Stomach (tissue), 9 donors: ENCODE data around the gene ADARB2. TPM values are rescaled to one million over a fixed set of nuclear protein-coding genes. Genes with fewer than 3 reads are reported as not detected.

Experiments used
- DNase-seq, 2 donors: peaks; one replicate each; pipeline versions ENCODE4 v3.0.0 to v3.0.0-alpha.2; 2013 to 2019
- H3K27ac ChIP-seq, 5 donors: fragments of 200-600 bp in 4 of 5; sonication (generic) in 4 of 5; one replicate each; pipeline ENCODE4 v1.5.1; 2013 to 2019; ENCODE audit warnings: mild to moderate bottlenecking in 1 of 5, moderate library complexity in 1 of 5
- H3K27me3 ChIP-seq, 3 donors: fragments of 200-600 bp; sonication (generic); one replicate each; pipeline ENCODE4 v1.5.1; 2017 to 2019; ENCODE audit warnings: mixed run types in 1 of 3
- H3K36me3 ChIP-seq, 4 donors: fragments of 200-600 bp; sonication (generic); 1 replicate in 3 of 4; 2 replicates in 1 of 4; pipeline ENCODE4 v1.5.1; 2016 to 2019
- H3K4me1 ChIP-seq, 4 donors: fragments of 200-600 bp; sonication (generic); one replicate each; pipeline ENCODE4 v1.5.1; 2016 to 2019
- H3K4me3 ChIP-seq, 4 donors: fragments of 200-600 bp; sonication (generic) in 3 of 4; one replicate each; pipeline ENCODE4 v1.5.1; 2016 to 2019; ENCODE audit warnings: mild to moderate bottlenecking in 1 of 4
- H3K9me3 ChIP-seq, 4 donors: fragments of 200-600 bp; sonication (generic); one replicate each; pipeline ENCODE4 v1.5.1; 2016 to 2019
- EP300 ChIP-seq: sonication (generic); formaldehyde crosslinking; IDR thresholded peaks from one replicate; pipeline ENCODE4 v1.6.1; 2017; ENCODE audit warnings: antibody characterized with exemption
- POLR2A ChIP-seq, 4 donors: fragments of 450-650 bp; IDR thresholded peaks; one replicate each; pipeline ENCODE4 v1.6.1; 2016; ENCODE audit warnings: antibody characterized with exemption in 4 of 4, control low read depth in 2 of 4, mild to moderate bottlenecking in 1 of 4, moderate library complexity in 1 of 4
- POLR2AphosphoS5 ChIP-seq, 3 donors: sonication (generic); formaldehyde crosslinking; IDR thresholded peaks; one replicate each; pipeline ENCODE4 v1.6.1; 2016; ENCODE audit warnings: antibody characterized with exemption in 3 of 3
- WGBS, 5 donors: extraction: QIAGEN DNeasy Blood & Tissue Kit in 3 of 5; methylation state at CpG; one replicate each; pipeline versions ENCODE4 v1.1.5 to v1.1.7; 2013 to 2018; 5-methylcytosine and 5-hydroxymethylcytosine counted together
- intact Hi-C: fragments of 100-400 bp; cut with DNase I; formaldehyde crosslinking; loops from one replicate; pipeline ENCODE4 v1.15.1; 2023; ENCODE audit warnings: low total_unique reads
- polyA plus RNA-seq, 3 donors: library from polyadenylated mRNA; stranded (reverse); fragments of 200-250 nt; gene quantifications; one replicate each; pipeline ENCODE4 v1.2.3, GENCODE V29; 2013
- total RNA-seq, 5 donors: library from RNA; depleted of rRNA; stranded (reverse); fragments of >200 nt; gene quantifications; one replicate each; pipeline versions ENCODE4 v1.1.0 to v1.2.3, GENCODE V29; 2014 to 2016
- TF ChIP-seq, protein P1 (sequence below), 7 experiments: fragments of 450-650 bp in 4 of 7; fragments of 200-600 bp in 3 of 7; sonication (generic) in 3 of 7; IDR thresholded peaks; one replicate each; pipeline ENCODE4 v1.5.1; 2016 to 2019; ENCODE audit warnings: antibody characterized with exemption in 7 of 7, control low read depth in 2 of 7, mild to moderate bottlenecking in 1 of 7
- donor health status: healthy with polysubstance abuse.
- donor health status: Bipolar disorder and iron deficiency.
- donor health status: healthy.

ADARB2 gene
- total and polyA plus RNA-seq, 8 donors: 0.55 to 4.1 (median 1.4) TPM; not detected in 1

DNA sequence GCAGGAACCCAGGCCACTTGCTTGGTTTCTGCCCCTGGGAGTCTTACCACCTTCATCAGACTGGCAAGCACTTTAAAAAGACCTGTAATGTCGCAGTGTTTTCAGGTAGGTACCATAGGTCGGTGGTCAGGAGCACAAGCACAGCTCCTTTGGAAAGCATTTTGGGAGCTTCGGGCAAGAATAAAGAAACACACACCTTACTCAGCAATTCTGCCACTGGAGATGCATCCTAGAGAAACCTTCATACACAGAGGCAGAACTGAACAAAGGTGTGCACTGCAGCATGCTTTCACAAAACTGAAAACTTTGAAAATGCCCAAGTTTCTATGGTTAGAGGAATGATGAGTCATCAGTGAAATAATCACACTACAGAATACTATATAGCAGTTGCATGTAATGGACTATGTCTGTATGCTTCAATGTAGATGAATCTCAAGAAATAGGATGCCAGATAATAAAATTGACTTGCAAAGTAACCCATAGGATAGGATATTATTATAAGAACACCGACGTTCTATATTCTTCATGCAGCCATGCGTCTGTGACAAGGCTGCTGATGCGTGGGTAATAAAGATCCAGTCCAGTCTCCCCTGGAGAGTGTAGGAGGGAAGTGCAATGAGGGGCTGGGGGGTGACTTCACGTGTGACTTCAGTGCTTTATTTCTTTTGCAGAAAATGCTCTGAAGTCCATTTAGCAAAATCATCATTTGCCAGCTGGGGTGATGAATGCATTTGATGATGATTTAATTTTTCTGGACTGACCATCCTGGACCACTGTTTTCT is 371.6 kb downstream of the ADARB2 start:
- H3K9me3 ChIP-seq: peaks cover 0 to 12% (median 0%) of the 10 kb centered on the region in 4 donors
- no peak for DNase-seq
- no peaks in the 10 kb centered on the region for H3K4me1 ChIP-seq
- intact Hi-C loops: no loop called here
- peaks cover 0 to 12% (median 0%) of the 10 kb centered on the region in 3 donors for H3K27me3 ChIP-seq
- no peak overlapping the region for H3K4me3 ChIP-seq
- TF ChIP-seq, protein P1, sequence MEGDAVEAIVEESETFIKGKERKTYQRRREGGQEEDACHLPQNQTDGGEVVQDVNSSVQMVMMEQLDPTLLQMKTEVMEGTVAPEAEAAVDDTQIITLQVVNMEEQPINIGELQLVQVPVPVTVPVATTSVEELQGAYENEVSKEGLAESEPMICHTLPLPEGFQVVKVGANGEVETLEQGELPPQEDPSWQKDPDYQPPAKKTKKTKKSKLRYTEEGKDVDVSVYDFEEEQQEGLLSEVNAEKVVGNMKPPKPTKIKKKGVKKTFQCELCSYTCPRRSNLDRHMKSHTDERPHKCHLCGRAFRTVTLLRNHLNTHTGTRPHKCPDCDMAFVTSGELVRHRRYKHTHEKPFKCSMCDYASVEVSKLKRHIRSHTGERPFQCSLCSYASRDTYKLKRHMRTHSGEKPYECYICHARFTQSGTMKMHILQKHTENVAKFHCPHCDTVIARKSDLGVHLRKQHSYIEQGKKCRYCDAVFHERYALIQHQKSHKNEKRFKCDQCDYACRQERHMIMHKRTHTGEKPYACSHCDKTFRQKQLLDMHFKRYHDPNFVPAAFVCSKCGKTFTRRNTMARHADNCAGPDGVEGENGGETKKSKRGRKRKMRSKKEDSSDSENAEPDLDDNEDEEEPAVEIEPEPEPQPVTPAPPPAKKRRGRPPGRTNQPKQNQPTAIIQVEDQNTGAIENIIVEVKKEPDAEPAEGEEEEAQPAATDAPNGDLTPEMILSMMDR (IDR thresholded peaks at IDR 0.05): no peak
- TF ChIP-seq EP300 (no peak), POLR2AphosphoS5 (IDR thresholded peaks at IDR 0.05) (no peak), POLR2A (IDR thresholded peaks at IDR 0.05) (no peak)
- no peak overlapping the region for H3K27ac ChIP-seq
- no peaks in the 10 kb centered on the region for H3K36me3 ChIP-seq
- WGBS, 5 donors: 86 to 94% (median 92%) methylated on average over 8 of the region's 8 CpGs

DNA sequence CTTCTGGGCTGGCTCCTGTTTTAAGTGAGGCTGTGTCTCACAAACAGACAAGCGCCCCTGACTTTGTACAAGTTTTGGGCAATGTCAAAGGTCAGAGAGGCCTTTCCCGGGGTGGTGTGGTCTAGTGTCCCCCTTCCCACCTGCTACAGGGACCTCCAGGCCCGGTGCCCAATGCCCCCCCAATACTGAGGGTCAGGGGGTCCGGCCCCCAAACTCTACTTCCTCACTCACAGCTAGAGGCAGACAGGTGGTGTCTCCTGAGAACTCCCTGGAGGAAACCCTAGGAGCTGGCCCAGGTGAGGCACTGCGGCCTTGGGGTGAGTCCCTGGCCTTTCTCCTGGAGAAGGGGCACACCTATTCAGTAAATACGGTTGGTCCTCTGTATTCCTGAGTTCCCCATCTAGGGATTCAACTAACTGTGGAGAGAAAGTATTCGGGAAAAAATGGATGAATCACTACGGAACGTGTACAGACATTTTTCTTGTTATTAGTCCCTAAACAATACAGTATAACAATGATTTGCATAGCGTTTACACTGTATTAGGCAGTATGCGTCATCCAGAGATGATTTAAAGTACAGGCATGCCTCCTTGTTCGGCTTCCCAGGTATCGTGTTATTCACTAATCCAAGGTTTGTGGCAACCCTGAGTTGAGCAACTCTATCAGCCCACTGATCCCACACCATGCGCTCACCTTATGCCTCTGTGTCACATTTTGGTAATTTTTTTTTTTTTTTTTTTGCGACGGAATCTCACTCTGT is 373.0 kb downstream of the ADARB2 start:
- no peak for TF ChIP-seq POLR2AphosphoS5 (IDR thresholded peaks at IDR 0.05)
- H3K27ac ChIP-seq: no peak overlapping the region
- H3K27me3 ChIP-seq: peaks cover 0 to 20% (median 4%) of the 10 kb centered on the region in 3 donors
- peaks cover 0 to 12% (median 0%) of the 10 kb centered on the region in 4 donors for H3K9me3 ChIP-seq
- H3K4me3 ChIP-seq: no peak overlapping the region
- no peaks in the 10 kb centered on the region for H3K4me1 ChIP-seq
- intact Hi-C loops: no loop called here
- no peak for DNase-seq
- no peaks in the 10 kb centered on the region for H3K36me3 ChIP-seq
- WGBS, 5 donors: 88 to 92% (median 89%) methylated on average over 16 of the region's 16 CpGs

DNA sequence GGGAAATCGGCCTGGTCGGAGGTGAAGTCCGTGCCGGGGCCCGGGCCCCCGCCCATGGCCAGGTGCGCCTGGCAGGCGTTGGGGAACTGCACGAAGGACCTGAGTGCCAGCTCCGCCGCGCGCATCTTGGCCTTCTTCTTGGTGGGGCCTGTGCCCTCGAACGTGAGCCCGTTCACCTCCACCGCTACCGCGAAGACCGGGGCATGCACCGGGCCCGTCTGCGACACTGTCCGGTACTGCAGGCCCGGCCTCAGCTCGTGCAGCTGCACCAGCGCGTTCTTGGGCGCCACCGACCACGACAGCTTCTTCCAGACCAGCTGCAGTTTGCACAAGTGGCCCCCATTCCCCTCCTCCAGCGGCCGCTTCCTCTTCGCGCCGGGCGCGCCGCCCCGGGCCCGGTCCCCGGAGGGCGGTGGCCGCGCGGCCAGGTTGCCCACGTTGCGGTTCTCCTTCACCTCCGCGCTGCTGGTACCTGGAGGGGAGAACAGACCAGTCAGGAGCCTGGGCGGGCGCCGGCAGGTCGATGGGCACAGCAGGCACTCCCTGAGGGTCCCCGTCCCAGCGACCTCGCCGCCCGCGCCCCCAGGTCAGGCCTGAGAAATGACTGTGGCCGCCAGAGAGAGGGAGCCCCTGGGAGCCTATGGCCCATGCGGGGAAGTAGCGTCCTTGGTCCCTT is 373.7 kb downstream of the ADARB2 start:
- H3K9me3 ChIP-seq: peaks cover 0 to 12% (median 0%) of the 10 kb centered on the region in 4 donors
- no peak overlapping the region for H3K27ac ChIP-seq
- no peak for DNase-seq
- no peaks in the 10 kb centered on the region for H3K4me1 ChIP-seq
- TF ChIP-seq POLR2AphosphoS5 (IDR thresholded peaks at IDR 0.05) (no peak), POLR2A (IDR thresholded peaks at IDR 0.05) (no peak), EP300 (no peak)
- TF ChIP-seq, protein P1 (IDR thresholded peaks at IDR 0.05): no peak
- no peaks in the 10 kb centered on the region for H3K36me3 ChIP-seq
- H3K27me3 ChIP-seq: peaks cover 0 to 16% (median 4%) of the 10 kb centered on the region in 3 donors
- no peak overlapping the region for H3K4me3 ChIP-seq
- WGBS, 5 donors: 71 to 85% (median 79%) methylated on average over 28 to 63 of the region's 63 CpGs
- intact Hi-C loops: no loop called here

DNA sequence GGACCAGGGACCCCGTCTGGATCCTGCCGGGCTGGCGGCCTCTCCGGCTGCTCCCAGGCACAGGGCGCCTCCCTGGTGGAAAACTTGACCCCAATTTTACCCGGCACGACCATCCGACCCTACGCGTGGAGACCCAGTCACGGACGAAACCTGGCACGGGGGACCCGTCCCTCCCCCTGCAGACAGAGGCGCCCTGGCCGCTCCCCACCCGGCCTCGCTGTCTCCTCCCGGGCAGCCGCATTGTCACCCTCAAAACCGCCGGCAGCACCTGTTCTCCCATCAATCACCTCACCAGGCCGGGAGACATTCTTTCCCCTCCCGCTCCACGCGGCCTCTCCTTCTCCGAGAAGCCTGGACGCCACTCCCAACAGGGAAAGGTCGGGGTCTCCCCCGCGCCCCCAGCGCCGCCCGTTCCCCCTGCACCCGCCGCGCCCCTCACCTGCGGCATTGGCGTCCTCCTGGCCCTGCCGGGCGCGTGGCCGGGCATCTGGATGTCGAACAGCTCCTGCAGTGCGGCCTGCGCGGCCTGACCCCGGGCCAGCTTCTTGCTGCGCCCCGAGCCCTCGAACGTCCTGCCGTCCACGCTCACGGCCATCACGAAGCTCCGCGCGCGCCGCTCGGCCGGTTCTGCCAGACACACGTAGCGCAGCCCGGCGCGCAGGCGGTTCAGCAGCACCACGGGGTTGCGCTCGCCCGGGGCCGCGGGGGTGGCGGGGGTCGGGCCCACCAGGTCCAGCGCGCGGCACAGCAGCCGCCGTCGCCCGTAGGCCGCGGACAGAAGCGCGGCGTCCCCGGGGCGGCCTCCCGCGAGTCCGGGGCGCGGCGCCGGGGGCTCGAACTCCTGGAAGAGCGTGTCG is 374.5 kb downstream of the ADARB2 start:
- H3K36me3 ChIP-seq: no peaks in the 10 kb centered on the region
- TF ChIP-seq, protein P1 (IDR thresholded peaks at IDR 0.05): no peak
- TF ChIP-seq POLR2A (IDR thresholded peaks at IDR 0.05): no peak
- TF ChIP-seq EP300: no peak
- no peak for TF ChIP-seq POLR2AphosphoS5 (IDR thresholded peaks at IDR 0.05)
- H3K27ac ChIP-seq: no peak overlapping the region
- H3K4me1 ChIP-seq: no peaks in the 10 kb centered on the region
- DNase-seq: no peak
- H3K27me3 ChIP-seq: peaks cover 0 to 16% (median 4%) of the 10 kb centered on the region in 3 donors
- H3K4me3 ChIP-seq: no peak overlapping the region
- 69 to 81% (median 80%) methylated on average over 57 to 101 of the region's 101 CpGs for WGBS, 5 donors
- intact Hi-C loops: no loop called here
- peaks cover 0 to 12% (median 0%) of the 10 kb centered on the region in 4 donors for H3K9me3 ChIP-seq
